Right forelimb (tissue), 1 donor: ENCODE results near the gene CD101.

ENCODE experiments used
- DNase-seq: peaks from one replicate; pipeline ENCODE4 v3.0.0-alpha.2; 2018

The CD101 gene

DNA sequence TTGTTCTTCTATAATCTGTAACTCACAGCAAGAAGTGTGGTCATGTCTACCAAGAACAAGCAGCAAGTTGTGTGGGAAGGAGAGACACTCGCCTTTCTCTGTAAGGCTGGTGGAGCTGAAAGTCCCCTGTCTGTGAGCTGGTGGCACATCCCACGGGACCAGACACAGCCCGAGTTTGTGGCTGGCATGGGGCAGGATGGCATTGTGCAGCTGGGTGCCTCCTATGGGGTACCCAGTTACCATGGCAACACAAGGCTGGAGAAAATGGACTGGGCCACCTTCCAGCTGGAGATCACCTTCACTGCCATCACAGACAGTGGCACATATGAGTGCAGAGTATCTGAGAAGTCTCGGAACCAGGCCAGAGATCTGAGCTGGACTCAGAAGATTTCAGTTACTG is 15.5 kb downstream of the CD101 start:
- DNase-seq = no peak

DNA sequence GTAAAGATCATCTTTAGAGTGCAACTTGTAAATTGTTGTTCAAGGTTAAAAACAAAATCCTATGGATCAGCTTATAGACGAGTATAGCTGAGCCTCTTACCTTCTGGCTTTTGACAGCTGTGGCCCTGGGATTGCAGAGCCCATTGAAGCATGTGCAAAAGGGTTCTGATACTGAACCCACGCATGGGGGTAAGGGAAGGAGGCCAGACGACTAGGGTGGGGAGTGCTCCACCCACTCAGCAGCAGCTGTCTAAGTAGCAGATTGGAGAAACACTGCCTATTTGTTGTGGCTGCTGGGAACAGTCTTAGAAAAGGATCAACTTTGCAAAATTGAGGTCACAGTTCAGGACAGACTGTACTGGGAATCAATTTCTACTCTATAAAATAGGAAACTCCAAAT is 16.1 kb downstream of the CD101 start:
- DNase-seq = no peak

- DNase-seq = no peak
Observed at GRCh38 chr1:117020526-117021156, 19.1 kb downstream of the CD101 start.

- DNase-seq = no peak
Observed at GRCh38 chr1:117022114-117022513, 20.6 kb downstream of the CD101 start.

GRCh38 chr1:117025568-117025967 is 24.0 kb downstream of the CD101 start:
- no peak for DNase-seq

GRCh38 chr1:117026361-117026760 is 24.8 kb downstream of the CD101 start:
- no peak for DNase-seq

- no peak for DNase-seq
Observed at GRCh38 chr1:117029685-117030084, 28.1 kb downstream of the CD101 start.

DNA sequence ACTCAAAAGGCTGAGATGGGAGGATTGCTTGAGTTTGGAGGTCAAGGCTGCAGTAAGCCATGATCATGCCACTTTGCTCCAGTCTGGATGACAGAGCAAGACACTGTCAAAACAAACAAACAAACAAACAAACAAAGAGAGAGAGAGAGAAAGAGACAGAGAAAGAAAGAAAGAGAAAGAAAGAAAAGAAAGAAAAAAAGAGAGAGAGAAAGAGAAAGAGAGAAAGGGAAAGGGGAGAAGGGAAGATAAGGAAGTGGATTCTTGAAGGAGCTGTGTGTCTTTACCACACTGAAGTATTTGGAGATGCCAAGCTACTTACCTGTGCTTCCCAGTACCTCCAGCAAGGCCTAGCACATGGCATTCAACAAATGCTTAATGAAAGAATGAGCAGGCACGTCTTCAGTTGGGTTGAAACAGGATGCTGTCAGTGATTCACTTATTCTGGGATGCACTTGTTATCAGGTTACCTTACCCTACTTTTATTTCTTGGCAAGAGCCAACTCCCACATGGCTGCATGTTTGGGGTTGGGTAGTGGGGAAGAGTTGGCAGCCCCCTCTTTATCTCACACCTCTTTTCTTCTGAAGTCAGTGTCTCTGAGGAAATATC is 28.8 kb downstream of the CD101 start:
- no peak for DNase-seq

DNA sequence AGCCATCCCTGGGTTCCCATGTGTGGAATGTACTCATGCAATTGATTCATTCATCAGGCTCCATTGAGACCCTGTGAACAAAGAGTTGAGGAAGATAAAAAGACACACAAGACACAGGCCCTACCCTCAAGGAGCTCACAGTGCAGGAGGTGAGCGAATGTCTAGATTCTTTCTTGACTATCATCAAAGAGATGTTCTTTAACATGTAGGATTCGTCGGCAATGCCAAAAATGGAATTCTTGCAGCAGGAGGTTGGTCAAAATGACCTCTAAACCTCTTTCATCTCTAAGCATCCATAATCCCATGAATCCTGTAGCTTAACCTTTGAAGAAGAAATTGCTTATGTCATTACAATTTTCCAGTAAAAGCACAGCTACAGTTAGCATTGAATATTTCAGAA is 30.7 kb downstream of the CD101 start:
- DNase-seq = no peak

DNA sequence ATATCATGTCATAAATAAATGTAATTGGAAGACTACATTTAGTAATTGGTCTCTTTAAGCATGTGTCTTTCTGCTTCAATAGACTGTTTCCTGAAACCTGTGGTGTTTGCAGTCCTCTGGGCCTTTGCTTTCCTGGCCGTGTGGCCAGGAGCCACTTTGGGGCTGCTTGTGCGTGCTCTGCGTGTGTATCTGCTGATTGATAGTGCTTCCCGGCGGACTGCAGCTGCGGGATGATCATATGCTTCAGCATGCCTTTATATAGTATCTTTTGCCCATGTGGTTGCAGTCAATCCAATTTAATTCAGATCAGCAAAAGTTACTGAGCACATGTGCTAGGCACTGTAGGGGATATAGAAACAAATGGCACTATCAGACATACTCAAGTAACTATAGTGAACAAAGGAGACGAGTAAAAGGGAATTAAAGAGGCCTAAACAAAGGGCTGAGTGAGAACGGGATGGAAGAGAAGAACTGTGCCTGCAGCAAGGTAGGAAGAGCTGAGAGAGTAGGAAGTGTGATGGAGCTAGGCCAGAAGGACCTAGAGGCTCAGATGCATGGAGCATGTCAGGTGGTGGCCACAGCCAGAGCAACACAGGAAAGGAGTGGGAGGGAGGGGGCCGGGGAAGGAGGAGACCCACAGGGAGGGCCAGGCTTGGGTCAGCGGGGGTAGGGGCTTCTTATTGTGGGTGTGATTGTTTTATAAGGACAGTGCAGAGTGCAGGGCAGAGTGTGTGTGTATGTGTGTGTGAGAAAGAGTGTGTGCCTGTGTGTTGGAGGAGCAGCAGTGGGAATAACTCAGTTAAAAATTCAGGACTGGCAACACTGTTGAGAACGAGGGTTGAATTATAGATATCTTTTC is 31.4 kb downstream of the CD101 start:
- no peak for DNase-seq

GRCh38 chr1:117033772-117034171 is 32.2 kb downstream of the CD101 start:
- no peak for DNase-seq

DNA sequence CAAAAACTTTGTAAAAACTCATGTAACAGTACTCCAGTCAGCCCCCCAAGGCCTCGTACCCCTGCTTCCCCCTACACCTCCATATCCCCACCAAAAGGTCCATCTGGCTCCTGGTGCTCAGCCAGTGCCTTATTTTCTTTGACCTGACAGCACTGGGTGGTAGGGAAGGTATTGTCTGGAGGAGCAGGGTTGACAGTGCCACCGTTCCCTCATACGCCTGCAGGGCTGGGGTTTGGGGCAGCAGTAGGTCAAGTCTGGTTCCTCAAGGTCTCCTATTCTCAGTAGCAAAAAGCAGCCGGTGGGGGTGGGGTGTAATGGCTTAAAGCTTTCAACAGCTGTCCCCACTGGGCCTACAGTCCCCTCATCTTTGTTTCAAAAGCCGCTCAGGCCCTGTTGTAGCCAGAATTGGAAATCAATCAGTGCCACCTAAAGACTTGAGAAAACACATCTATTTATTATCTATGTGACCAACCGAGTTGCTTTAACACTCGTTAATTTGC is 33.3 kb downstream of the CD101 start:
- no peak for DNase-seq

- DNase-seq = no peak
Observed at GRCh38 chr1:117036018-117036461, 34.5 kb downstream of the CD101 start.

- DNase-seq = no peak
Observed at GRCh38 chr1:117037802-117038201, 36.2 kb downstream of the CD101 start.

- no peak for DNase-seq
Observed at GRCh38 chr1:117038236-117038635, 36.7 kb downstream of the CD101 start.

DNA sequence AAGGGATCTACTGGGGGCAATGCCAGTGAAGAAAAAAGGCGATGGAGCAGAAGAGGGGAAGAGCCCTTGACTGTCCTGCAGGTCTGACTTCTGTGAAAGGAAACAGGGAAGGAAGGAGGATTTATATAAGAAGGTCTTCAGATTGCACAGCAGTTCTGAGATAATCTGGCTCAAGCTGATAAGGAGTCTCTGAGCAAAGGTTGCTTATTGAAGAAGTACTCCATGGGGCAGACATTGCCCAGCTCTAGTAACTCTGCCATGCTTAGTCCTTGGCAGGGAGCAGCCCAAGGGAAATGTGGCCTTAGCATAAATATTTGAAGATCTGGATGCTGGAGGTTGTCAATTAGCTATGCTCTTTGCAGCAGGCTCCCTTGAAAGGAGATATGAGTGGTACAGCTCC is 42.7 kb downstream of the CD101 start:
- DNase-seq = no peak

DNA sequence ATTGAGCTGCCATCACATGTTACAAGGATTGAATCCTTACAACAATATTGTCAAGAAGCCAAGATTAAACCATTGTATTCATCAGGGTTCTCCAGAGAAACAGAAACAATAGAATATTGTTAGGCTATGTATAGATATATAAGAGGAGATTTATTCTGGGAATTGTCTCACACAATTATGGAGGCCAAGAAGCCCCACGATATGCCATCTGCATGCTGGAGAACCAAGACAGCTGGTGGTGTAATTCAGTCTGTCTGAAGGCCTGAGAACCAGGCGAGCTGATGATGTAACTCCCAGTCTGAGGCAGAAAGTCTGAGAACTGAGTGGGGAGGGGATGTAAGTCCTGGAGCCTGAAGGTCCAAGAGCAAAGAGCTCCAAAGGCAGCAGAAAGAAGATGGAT is 44.1 kb downstream of the CD101 start:
- DNase-seq = no peak

DNA sequence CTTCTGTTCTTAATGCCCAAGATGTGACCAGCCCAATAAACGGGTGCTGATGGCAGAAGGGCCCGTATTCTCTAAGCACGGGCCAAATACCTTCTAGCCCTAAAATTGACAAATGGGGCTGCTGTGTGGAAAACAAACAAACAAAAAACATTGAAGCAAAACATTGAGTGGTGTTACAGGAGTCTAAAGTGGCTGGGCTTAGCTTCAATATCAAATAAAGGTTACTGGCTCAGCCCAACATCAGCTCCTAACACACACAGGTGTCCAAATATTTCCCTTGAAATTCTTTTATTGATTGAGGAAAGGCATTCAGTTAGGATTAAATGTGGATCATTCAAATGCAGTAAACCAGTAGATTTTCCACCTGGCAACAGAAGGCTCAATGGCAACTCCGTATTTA is 45.2 kb downstream of the CD101 start:
- no peak for DNase-seq

- no peak for DNase-seq
Observed at GRCh38 chr1:117047271-117047670, 45.7 kb downstream of the CD101 start.

GRCh38 chr1:117049857-117050256 is 48.3 kb downstream of the CD101 start:
- DNase-seq = no peak

GRCh38 chr1:117051224-117052064 is 49.9 kb downstream of the CD101 start:
- DNase-seq = no peak

DNA sequence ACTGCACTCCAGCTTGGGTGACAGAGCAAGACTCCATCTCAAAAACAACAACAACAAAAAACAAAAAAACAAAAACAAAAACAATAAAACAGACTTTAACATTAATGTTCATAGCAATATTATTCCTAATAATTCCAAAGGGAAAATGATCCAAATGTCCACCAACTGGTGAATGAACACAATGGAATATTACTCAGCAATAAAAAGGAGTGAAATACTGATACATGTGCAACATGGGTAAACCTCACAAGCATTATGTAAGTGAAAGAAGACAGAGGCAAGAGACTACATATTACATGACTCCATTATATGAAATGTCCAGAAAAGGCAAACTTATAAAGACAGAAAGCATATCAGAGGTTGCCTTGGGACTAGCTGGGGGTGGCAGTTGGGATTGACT is 52.5 kb downstream of the CD101 start:
- no peak for DNase-seq

DNA sequence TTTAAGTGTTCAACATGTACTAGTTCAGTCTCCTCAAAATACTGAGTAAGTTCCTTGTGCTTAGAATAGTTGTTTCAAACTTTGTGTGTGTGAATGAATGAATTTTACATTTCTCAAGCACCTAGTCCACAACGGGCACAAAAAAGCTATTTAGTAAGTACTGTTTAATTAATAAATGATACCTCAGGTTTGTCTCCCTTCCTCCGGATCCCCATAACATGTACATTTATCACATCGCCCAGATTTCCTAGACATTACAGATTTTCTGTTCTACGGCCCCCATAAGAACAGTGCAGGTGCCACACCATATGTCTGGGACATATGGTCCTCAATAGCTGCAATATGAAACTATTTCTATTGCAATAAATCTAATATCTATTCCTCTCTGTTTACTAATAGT is 57.2 kb downstream of the CD101 start:
- no peak for DNase-seq
